Fibroblast of gingiva (primary cell): Measurements from ENCODE around the gene PPP2R1A.
"Not testable (repeated sequence)": the region's sequence is repeated elsewhere in the genome, so short reads cannot be mapped to it uniquely, and the experiment has no call there.

Experiments used
- DNase-seq: peaks from one replicate; pipeline ENCODE4 v3.0.0-alpha.2; 2011; ENCODE audit warnings: low read depth

PPP2R1A gene

DNA sequence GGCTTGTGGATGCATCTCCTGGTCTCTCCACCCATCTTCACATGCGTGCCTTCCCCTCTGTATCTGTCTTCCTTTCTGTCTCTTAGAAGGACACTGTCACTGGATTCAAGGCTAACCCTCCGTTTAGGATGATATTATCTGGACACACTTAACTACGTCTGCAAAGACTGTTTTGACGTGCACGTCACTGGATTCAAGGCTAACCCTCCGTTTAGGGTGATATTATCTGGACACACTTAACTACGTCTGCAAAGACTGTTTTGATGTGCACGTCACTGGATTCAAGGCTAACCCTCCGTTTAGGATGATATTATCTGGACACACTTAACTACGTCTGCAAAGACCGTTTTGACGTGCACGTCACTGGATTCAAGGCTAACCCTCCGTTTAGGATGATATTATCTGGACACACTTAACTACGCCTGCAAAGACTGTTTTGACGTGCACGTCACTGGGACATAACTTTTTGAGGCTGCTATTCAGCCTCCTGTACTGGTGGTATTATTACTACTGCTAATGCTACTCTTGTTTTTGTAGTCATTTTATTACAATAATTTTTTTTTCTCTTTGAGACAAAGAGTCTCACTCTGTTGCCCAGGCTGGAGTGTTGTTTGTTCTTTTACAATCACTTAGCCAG lies 11.0 kb downstream of the PPP2R1A start:
- DNase-seq, result not testable (repeated sequence)

DNA sequence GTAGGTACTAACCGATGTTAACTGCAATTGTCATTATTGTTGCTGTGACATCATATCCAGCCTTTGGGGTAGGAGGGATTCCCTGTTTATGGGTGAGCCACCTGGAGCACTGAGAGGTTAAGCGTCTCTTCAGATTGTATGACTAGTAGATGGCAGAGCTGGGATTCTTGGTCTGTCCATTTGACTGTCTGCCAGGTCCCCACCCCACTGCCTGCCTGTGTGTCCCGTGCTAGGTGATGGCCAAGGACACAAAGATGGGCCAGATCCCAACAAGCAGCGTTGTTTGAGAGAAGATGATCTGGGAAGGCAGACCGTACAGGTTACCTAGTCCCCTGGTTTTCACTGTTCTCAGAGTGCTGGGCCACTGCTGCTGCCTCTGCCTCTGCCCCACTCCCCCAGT lies 16.6 kb downstream of the PPP2R1A start:
- no peak for DNase-seq

DNA sequence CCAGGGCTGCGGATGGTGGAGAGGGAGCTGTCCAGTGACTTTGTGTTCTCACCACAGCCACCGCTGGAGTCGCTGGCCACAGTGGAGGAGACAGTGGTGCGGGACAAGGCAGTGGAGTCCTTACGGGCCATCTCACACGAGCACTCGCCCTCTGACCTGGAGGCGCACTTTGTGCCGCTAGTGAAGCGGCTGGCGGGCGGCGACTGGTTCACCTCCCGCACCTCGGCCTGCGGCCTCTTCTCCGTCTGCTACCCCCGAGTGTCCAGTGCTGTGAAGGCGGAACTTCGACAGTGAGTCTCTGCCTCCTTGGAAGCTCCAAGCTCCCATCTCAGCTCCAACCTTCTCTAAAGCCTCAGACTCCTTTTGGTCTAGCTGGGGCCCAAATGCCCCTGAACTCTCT lies 21.4 kb downstream of the PPP2R1A start:
- DNase-seq, result no peak

DNA sequence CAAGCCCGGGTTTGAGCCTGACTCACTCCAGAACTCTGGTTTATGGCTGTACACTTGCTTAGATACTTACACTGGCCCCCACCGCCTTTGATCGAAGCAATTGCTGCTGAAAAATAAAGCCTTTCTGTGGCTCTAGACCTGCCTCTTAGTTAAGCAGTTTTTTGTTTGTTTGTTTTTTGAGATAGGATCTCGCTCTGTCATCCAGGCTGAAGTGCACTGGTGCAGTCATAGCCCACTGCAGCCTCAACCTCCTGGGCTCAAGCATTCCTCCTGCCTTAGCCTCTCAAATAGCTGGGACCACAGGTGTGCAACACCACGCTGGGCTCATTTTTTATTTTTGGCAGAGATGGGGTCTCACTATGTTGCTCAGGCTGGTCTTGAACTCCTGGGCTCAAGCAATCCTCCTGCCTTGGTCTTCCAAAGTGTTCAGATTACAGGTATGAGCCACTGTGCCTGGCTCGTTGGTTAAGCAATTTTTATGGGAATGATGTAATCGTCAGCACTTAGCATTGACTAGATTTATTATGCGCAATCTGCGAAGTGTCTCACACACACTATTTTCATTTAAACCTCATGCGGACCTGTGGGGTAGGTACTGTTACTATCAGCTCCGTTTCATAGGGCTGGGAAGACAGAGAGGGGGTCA lies 22.2 kb downstream of the PPP2R1A start:
- DNase-seq, result no peak

DNA sequence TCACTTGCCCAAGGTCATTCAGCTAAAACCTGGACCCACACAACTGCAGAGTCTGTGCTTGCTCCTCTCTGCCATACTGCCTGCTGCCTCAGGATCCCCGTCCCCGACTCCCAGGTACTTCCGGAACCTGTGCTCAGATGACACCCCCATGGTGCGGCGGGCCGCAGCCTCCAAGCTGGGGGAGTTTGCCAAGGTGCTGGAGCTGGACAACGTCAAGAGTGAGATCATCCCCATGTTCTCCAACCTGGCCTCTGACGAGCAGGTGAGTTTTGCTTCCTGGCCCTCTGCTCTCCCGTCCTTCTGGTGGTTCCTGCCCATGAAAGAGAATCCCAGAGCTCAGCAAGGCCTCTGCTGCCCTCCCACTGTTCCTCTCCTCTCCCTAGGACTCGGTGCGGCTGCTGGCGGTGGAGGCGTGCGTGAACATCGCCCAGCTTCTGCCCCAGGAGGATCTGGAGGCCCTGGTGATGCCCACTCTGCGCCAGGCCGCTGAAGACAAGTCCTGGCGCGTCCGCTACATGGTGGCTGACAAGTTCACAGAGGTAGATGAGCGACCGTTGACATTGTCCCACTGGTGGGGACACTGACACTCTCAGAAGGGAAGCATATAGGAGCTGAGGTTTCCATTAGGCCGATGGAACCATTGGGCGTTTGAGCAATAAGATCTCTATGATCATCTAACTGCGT lies 22.9 kb downstream of the PPP2R1A start:
- DNase-seq, result no peak

DNA sequence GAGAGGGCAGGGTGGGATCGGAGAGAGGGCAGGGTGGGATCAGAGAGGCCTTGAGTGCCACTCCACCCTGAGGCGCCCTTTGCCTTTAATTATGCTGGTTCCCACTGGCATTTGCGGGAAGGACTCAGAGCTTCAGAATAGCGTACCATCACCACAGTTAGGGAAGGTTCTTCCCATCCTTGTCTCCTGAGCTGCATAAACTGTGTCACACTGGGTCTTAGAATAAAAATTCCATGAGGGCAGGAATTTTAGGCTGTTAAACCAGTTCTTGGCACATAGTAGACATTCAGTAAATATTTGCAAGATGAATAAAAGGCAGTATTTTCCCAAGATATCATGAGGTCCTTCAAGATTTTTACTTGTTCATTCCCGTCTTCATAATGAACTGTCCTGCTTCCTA lies 24.4 kb downstream of the PPP2R1A start:
- no peak for DNase-seq

DNA sequence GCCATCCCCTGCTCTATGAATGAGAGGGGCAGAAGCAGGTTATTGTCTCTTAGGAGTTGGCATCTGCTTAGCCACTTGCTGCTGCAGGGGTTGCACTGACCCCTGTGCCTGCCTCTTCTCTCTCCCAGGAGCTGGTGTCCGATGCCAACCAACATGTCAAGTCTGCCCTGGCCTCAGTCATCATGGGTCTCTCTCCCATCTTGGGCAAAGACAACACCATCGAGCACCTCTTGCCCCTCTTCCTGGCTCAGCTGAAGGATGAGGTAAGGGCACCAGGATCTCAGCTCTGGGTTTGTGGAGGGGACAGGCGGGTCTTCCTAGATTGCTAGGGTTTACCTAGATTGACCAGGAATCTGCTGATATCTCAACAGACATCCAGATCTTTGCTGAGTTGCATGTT lies 26.5 kb downstream of the PPP2R1A start:
- no peak for DNase-seq

DNA sequence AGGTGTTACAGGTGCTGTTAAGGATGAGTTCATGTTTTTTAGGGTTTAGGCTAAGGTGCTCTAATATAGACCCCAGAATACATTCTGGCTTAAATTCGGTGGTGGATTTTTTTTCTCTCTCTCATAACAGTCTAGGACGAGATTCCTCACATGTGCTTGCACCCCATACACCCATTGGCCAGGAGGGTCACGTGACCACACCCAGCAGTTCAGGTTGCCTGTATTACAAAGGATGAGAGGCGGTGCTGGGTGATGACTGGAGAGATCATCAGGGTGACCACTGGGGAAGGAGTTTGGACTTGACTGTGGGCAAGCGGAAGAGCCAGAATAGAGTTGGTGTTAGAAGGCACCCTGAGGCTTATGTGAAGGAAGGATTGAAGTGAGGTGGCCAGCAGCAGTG lies 27.7 kb downstream of the PPP2R1A start:
- DNase-seq, result no peak

DNA sequence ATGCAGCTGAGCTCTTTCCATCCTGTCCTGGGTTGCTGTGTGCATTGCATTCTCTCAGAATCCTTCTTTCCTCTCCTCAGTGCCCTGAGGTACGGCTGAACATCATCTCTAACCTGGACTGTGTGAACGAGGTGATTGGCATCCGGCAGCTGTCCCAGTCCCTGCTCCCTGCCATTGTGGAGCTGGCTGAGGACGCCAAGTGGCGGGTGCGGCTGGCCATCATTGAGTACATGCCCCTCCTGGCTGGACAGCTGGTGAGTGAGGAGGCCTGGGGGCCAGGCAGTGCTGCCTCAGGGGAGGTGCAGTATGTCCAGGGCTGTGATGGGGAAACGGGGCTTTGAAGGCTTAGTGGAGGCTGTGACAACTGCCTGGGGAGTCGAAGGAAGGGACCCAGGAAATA lies 29.8 kb downstream of the PPP2R1A start:
- DNase-seq, result no peak

DNA sequence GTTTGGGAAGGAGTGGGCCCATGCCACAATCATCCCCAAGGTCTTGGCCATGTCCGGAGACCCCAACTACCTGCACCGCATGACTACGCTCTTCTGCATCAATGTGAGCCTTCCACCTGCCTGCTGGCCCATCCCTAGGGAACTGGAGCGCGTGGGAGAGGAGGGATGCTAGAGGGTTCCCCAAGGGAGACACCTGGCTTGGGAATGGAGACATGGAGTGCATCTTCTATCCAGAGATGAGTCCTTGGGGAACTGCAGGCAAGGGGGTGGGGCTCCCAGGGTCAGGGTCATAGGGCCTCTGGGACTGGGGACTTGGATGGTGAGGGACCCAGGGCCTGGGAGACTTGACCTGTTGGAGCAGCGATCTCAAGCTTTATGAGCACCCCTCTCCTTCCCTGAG lies 31.2 kb downstream of the PPP2R1A start:
- DNase-seq, result no peak

DNA sequence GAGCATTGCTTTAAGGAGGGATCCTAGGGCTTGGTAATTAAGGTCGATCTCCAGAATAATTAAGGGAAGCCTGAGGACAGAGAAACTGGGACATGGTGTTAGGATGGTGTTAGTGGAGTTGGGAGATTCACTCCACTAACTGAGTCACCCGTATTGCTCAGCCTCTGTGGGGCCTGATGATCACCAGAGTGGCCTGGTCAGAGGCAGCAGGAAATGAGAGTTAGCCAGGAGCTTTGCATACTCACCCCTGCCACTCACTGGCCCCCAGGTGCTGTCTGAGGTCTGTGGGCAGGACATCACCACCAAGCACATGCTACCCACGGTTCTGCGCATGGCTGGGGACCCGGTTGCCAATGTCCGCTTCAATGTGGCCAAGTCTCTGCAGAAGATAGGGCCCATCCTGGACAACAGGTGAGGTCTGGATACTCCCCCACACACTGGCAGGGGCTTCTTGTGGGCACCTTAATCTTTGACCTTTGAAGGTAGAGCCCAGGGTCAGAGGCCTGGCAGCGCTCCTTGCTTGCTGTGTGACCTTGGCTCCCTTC lies 32.1 kb downstream of the PPP2R1A start:
- no peak for DNase-seq

DNA sequence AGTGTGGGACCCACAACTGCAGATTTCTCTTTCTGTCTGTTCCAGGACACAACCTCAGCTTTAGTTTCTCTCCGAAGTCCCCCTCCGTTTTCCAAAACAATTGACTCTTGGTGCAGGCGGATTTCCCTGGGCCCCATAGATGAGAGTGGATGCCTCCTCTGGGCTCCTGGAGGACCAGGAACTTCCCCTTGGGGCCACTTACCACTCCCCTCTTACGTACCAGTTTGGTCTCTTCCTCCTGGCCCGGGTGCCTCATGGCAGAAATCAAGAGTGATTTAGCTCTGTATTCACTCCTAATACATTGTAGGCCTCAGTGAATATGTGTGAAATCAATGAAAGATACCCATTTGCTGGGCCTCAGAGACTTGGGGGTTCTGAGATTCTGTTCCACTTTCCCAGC lies 34.4 kb downstream of the PPP2R1A start:
- DNase-seq, result no peak

DNA sequence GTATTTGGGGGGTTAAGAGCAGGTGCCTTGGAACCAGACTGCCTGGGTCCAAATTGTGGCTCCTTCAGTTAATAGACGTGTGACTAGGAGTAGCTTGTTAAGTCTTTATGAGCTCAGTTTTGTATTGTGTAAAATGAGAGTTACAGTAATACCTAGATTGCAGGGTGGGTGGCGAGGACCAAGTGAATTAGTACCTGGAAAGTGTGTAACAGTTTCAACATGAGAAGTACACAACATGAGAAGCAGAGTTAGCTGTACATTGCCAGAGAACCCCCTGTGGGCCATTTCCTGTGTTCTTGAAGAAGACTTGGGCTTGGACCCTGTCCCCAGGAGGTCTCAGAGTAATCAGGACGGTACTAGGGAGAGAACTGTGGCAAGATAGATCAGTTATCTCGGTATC lies 36.8 kb downstream of the PPP2R1A start:
- no peak for DNase-seq

DNA sequence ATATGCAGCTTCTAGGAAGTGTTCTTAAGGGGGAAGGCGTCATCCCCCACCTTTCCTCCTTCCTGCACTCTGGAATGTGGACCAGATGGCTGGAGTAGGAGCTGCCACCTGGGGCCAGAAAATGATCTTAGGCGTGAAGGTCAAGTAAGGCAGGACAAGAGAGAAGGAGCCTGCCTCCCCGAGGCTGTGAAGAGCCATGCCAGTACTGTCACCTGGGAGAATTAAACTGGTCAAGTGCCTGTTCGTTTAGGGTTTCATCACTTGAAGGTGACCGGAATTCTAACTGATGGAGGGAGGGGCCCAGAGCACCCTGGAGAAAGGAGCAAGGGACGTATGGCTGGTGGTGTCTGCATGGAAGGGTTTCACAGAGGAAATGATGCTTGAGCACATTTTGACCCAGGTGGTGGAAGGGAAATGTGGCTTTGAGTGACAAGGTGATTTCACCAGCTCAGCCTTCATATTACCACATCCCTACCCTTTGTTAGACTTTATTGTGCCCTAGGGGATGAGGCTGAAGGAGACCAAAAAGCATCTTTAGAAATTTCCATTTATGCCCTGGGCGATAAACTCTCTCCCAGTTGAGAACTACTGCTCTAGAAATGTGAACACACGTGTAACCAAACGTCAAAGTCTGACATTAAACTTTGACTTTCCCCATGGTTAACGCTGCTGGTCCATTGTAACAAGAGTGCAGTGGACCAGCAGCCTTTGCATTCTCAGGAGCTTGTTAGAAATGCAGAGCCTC lies 37.5 kb downstream of the PPP2R1A start:
- DNase-seq, result no peak

DNA sequence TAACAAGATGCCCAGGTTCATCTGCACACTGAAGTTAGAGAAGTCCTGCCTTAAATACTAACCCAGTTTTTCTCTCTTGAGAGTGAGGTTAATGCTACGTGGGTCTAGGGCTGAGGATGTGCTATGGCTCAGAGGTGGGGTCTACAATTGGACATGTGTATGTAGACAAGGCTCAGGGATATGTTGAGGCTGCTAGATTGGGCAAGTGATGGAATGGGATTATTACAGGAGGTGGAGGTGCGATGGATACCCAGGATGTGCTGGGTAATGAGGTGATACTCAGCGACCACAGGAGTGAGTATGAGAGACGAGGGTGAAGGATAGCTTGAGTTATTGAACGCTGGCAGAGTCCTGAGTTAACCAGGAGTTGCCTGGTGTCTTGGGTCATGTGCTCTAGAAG lies 38.1 kb downstream of the PPP2R1A start:
- no peak for DNase-seq

DNA sequence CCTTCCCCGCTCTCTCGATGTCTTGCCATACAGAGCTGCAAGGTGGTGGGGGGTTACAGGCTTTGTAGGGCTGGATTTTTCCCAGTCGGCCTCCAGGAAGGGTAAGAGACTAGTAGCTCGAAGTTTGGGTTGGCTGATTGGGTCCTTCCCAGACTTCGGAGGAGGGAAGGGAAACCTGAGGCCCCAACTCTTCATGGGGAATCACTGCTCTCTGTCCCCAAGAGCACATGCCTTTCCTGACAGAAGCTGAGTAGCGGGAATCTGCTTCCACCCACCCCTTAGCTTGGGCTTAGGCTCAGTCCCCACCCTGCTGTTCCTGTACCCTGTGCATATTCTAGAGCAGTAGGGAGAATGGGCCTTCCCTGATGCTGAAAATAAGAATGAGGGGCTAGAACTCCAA lies 39.7 kb downstream of the PPP2R1A start:
- no peak for DNase-seq

DNA sequence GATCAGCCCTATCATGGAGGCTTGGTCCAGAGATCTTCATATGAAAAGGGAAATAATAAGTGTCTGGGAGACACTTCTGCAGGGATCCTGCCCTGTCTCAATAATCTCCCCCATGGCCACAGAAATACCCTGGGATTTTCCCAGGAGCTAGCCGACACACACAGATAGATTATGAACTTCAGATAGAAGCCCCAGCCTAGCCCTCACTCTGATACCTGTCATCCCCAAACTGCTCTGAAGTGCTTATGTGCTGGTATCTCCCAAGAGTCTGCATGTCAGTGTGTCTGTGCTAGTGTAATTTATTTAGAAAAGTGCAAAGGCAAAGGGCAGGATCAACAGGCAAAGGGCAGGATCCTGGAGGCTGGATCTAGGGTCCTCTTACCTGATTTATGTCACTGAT lies 40.8 kb downstream of the PPP2R1A start:
- no peak for DNase-seq

DNA sequence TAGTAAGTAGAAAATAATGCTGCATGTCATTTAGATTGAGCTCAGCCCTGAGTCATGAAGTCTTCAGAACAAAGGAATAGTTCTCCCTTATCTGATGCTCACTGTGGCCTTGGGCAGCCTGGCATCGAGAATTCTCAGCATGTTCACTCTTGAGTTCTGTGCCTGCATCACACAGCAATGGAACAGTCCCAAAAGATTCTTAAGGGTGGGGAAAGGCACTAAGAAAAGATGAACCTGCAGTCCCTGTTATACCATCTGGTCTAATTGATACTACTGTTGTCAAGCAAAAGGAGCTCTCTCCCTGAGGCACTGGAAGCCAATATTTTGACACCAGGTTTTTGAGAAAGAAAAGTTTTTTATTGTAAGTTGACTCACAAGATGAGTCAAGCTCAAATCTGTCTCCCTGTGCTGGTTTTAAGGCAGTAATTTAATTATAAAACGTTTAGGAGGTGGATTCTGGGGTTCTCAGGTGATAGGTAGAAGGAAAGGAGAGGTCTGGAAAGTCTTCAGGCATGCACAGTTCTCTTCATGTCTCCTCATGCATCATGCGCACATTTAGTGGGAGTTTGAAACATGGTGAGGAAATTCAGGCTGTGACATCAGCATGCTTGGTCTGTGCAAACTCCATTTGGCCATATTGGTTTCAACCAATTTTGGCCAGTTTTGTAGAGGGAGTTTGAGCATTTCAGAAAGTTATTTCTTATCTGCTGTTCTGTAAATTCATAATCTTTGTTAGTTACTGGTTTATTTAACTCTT lies 41.5 kb downstream of the PPP2R1A start:
- no peak for DNase-seq

DNA sequence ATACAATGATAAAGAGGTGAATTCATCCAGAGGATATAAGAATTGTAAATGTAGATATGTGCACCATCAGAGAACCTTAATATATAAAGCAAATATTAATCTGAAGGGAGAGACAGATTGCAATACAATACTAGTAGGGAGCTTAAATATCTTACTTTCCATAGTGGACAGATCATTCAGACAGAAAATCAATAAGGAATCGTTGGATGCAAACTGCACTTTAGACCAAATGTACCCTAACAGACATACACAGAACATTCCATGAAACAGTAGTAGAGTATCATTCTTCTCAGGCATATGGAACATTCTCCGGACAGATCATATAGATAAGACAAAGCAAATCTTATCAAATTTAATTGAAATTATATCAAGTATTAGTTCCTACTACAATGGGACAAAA lies 44.6 kb downstream of the PPP2R1A start:
- no peak for DNase-seq

DNA sequence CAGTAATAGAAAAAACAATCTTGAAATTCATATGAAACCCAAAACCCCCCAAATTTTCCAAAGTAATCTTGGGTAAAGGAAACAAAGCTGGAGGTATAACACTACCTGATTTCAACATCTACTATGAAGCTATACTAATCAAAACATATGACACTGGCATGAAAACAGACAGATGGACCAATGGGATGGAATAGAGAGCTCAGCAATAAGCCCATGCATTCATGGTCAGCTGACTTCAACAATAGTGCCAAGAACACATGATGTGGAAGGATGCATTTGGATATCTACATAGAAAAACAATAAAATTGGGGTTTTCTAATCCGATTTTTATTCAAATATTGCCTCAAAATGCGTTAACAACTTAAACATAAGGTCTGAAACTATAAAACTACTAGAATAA lies 47.3 kb downstream of the PPP2R1A start:
- no peak for DNase-seq

DNA sequence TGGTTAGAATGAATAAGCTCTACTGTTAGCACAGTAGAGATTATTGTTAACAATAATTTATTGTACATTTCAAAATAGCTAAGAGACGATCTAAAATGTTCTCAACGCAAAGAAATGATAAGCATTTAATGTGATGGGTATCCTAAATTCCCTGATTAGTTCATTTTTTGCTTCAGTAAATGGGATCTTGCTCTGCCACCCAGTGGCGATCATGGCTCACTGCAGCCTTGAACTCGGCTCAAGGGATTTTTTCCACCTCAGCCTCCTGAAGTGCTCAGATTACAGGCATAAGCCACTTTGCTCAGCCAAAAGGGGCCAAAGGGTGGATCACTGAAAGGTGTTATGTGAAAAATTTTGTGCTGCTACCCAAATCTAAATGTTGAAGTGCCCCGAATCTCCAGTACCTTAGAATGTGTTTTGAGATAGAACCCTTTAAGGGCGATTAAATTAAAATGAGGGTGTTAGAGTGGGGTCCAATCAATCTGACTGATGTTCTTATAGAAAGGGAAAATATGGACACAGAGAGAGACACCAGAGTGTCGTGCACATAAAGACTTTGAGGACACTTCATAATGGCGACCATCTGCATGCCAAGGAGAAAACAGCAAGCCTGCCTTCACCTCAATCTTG lies 48.0 kb downstream of the PPP2R1A start:
- DNase-seq, result peak; percentile 54
